Nephron progenitor cell (in vitro differentiated cells): ENCODE results near the gene FOSL1.

Experiments used
- DNase-seq: peaks from one replicate; pipeline ENCODE4 v3.0.0; 2021
- H3K27ac Mint-ChIP-seq: 2 replicates; pipeline ENCODE4 v1.8.0; 2021; ENCODE audit warnings: mild to moderate bottlenecking, moderate library complexity, mixed read lengths
- H3K27me3 Mint-ChIP-seq: 2 replicates; pipeline ENCODE4 v1.8.0; 2021; ENCODE audit warnings: mild to moderate bottlenecking, low read depth, mixed read lengths; ENCODE audit not compliant: poor library complexity
- H3K36me3 Mint-ChIP-seq: 2 replicates; pipeline ENCODE4 v1.8.0; 2021; ENCODE audit warnings: low read depth, mixed read lengths
- H3K4me1 Mint-ChIP-seq: 2 replicates; pipeline ENCODE4 v1.8.0; 2021; ENCODE audit warnings: mixed read lengths
- H3K4me3 Mint-ChIP-seq: 2 replicates; pipeline ENCODE4 v1.8.0; 2021; ENCODE audit warnings: mild to moderate bottlenecking, moderate library complexity, mixed read lengths
- H3K9me3 Mint-ChIP-seq: 2 replicates; pipeline ENCODE4 v1.8.0; 2021; ENCODE audit warnings: mild to moderate bottlenecking, moderate library complexity, mixed read lengths
- CTCF ChIP-seq: fragments of 200-600 bp; sonication (generic); IDR thresholded peaks from 2 replicates; pipeline ENCODE4 v1.5.0; 2021; ENCODE audit warnings: antibody characterized with exemption

Gene FOSL1

DNA sequence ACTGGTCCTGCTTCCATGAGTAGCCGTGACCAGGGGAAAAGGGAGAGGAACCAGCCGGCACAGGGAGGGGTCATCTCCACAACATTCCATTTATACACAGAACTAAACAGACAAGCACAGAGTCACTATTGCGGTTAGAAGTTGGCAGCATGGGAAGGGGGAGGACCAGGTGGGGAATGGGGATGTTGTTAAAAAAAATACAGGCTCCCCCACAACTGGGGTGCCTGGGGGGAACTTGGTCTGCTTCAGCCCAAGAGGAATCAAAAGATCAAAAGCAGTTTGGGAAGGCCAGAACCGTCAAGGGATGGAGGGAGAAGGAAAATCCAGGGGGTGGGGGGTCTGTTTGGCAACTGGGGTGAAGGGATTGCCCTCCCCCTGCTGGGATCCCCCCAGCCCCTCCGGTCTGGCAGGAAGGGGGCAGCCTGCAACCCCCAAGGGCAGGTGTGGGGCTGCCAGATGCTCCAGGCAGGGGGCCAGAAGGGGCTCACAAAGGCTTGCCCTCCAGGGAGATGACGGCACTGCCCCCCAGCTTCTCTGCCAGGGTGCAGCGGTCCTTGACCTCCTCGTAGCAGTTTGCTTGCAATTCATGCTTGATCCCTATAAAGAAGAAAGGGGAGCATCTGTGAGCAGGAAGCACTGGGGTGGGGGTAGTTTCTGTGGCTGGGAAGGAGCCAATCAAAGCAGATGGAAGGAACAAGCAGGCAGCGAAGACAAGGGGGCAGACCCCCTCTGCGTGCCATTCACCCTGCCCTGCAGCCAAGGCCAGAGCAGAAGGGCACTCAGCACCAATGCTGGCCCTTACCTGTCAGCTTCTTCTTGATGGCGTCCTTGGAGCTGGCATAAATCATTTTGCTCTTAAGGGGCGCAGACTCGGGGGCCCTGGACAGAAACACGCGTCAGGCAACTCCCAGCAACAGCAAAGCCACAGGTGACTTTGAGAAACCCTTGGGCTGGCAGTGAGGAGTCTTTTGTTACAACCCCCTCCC lies 45.0 kb downstream of the FOSL1 start:
- TF ChIP-seq CTCF: no peak
- H3K9me3 Mint-ChIP-seq: peaks cover 4% of the 10 kb centered on the region
- H3K27me3 Mint-ChIP-seq: peaks cover 5% of the 10 kb centered on the region
- DNase-seq: no peak
- H3K4me1 Mint-ChIP-seq: peaks cover 44% of the 10 kb centered on the region
- peak overlapping the region; percentile 93 for H3K4me3 Mint-ChIP-seq
- peaks cover 51% of the 10 kb centered on the region for H3K36me3 Mint-ChIP-seq
- peak overlapping the region; percentile 62 for H3K27ac Mint-ChIP-seq

- Mint-ChIP-seq H3K4me1 (peaks cover 47% of the 10 kb centered on the region), H3K36me3 (peaks cover 51% of the 10 kb centered on the region), H3K27ac (no peak overlapping the region), H3K27me3 (peaks cover 5% of the 10 kb centered on the region), H3K4me3 (peak overlapping the region; percentile 73), H3K9me3 (peaks cover 4% of the 10 kb centered on the region)
- TF ChIP-seq CTCF: no peak
- DNase-seq: no peak
Measured at GRCh38 chr11:65854161-65854592, 46.0 kb downstream of the FOSL1 start.

DNA sequence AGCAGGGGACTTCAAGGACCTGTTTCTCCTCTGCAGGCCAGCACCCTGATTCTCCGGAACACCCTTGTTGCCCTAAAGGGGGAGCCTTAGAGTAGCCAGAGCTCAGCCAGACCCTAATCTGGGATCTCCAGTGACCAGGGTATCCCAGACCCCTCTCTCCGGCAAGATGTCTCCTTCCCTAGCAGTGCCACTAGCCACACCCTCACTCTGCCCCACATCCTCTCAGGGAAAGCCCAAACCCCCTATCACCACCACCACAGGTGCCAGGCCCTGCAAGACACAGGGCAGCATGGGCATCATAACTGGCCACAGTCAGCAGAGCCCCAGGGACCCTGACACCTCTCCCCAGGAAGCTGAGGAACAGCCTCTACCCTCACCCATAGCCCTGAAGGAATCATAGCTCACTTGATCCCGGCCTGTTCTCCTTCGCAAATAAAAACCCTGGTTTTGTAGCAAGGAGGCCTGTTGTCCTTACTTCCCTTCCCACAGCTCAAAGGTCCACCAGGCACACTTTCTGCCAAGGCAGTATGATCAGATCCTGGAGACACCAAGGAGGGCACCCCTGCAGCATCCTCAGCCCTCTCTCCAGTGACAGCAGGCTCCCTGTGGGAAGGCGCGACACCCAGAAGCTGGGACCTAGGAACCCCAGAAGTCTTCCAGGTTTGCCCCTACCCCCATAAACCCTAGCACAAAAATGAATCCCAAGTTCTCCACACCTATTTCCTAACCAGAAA lies 46.8 kb downstream of the FOSL1 start:
- Mint-ChIP-seq H3K36me3 (peaks cover 51% of the 10 kb centered on the region), H3K4me3 (no peak overlapping the region), H3K4me1 (peaks cover 42% of the 10 kb centered on the region), H3K27ac (peak overlapping the region; percentile 92), H3K9me3 (peaks cover 4% of the 10 kb centered on the region), H3K27me3 (peaks cover 5% of the 10 kb centered on the region)
- DNase-seq: no peak
- TF ChIP-seq CTCF: no peak

GRCh38 chr11:65852508-65853245 lies 47.5 kb downstream of the FOSL1 start:
- Mint-ChIP-seq H3K4me1 (peaks cover 39% of the 10 kb centered on the region), H3K9me3 (peaks cover 4% of the 10 kb centered on the region), H3K36me3 (peaks cover 51% of the 10 kb centered on the region), H3K27ac (peak overlapping the region; percentile 68), H3K27me3 (peaks cover 10% of the 10 kb centered on the region), H3K4me3 (no peak overlapping the region)
- DNase-seq: no peak
- no peak for TF ChIP-seq CTCF

- H3K36me3 Mint-ChIP-seq: peaks cover 51% of the 10 kb centered on the region
- TF ChIP-seq CTCF: no peak
- H3K9me3 Mint-ChIP-seq: peaks cover 4% of the 10 kb centered on the region
- no peak overlapping the region for H3K4me3 Mint-ChIP-seq
- peak overlapping the region; percentile 82 for H3K27ac Mint-ChIP-seq
- peaks cover 14% of the 10 kb centered on the region for H3K27me3 Mint-ChIP-seq
- peaks cover 39% of the 10 kb centered on the region for H3K4me1 Mint-ChIP-seq
- no peak for DNase-seq
Measured at GRCh38 chr11:65851811-65852507, 48.2 kb downstream of the FOSL1 start.
